ENCODE measurements around the gene COL20A1. TPM values are rescaled to one million over a fixed set of nuclear protein-coding genes. Genes with fewer than 3 reads are reported as not detected.
"Not testable (repeated sequence)": the region's sequence is repeated elsewhere in the genome, so short reads cannot be mapped to it uniquely, and the experiment has no call there.

The COL20A1 gene
- total and polyA plus RNA-seq, 3 donors from 2014 or later: 14.4 to 17.2 (median 17.1) TPM

- Histone ChIP-seq H3K27me3 (no peaks in the 10 kb centered on the region), H3K4me1 (peaks cover 8% of the 10 kb centered on the region), H3K4me3 (no peak overlapping the region), H3K36me3 (ENCODE audit: low read depth, missing control alignments) (no peaks in the 10 kb centered on the region), H3K27ac (no peak overlapping the region), H3K9me3 (no peaks in the 10 kb centered on the region)
- 75 to 82% methylated on average over 10 to 12 of the region's 12 CpGs for WGBS, 2 donors
- no peak for TF ChIP-seq CTCF (IDR thresholded peaks at IDR 0.05)
- TF ChIP-seq POLR2A (IDR thresholded peaks at IDR 0.05): no peak
- no peak for DNase-seq
- intact Hi-C loops (cut with DNase I; ENCODE audit: low total_unique reads): loop anchor here (5.0 kb wide), 1 partner anchor 61 kb away; no protein-coding TSS in a partner anchor
Measured at GRCh38 chr20:63378626-63379025, 85.6 kb downstream of the COL20A1 start.

DNA sequence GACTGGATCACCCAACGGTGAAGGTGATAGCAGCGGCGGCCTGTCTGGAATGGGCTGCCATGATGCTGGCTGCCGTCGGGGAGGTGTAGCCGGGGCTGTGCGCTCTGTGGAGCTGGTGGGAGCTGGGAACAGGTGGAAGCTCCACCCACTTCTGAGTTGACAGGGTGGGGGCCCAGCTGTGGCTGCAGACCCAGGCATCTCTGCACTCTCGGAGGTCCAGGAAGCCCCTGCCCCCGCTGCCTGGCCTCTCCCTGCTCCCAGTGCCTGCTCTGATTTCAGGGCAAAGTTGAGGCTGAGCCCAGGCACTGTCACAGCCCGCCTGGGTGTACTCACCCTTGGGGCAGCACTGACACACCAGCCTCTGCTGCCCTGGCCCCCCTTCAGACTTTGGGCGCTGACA is 86.3 kb downstream of the COL20A1 start:
- no peak overlapping the region for H3K27ac ChIP-seq
- TF ChIP-seq POLR2A (IDR thresholded peaks at IDR 0.05) (no peak), CTCF (IDR thresholded peaks at IDR 0.05) (no peak)
- DNase-seq: no peak
- WGBS, 2 donors: 74 to 82% methylated on average over 10 to 11 of the region's 11 CpGs
- H3K9me3 ChIP-seq: no peaks in the 10 kb centered on the region
- H3K4me1 ChIP-seq: peaks cover 8% of the 10 kb centered on the region
- intact Hi-C loops (cut with DNase I; ENCODE audit: low total_unique reads): loop anchor here (5.0 kb wide), 1 partner anchor 62 kb away; no protein-coding TSS in a partner anchor
- no peaks in the 10 kb centered on the region for H3K36me3 ChIP-seq (ENCODE audit: low read depth, missing control alignments)
- no peak overlapping the region for H3K4me3 ChIP-seq
- no peaks in the 10 kb centered on the region for H3K27me3 ChIP-seq

DNA sequence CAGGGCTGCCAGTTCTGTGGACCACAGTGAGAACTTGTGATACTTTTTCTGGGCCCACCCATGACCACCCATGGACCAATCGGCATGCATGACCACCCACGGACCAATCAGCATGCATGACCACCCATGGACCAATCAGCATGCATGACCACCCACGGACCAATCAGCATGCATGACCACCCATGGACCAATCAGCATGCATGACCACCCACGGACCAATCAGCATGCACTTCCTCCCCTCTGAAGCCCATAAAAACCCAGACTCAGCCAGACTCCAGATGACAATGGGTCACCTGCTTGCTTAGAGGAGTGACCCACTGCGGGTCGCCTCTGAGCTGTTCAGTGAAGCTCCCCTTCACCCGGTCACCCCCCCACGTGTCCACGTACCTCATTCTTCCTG is 86.9 kb downstream of the COL20A1 start:
- not testable (repeated sequence) for H3K4me1 ChIP-seq; H3K36me3 ChIP-seq (ENCODE audit: low read depth, missing control alignments); H3K4me3 ChIP-seq; H3K27me3 ChIP-seq; H3K9me3 ChIP-seq; H3K27ac ChIP-seq
- intact Hi-C loops (cut with DNase I; ENCODE audit: low total_unique reads): loop anchor here (5.0 kb wide), 2 partner anchors 63 to 73 kb away; no protein-coding TSS in a partner anchor
- 84 to 85% methylated on average over 9 of the region's 9 CpGs for WGBS, 2 donors
- peak; percentile 46 for DNase-seq

- TF ChIP-seq POLR2A (IDR thresholded peaks at IDR 0.05) (no peak), CTCF (IDR thresholded peaks at IDR 0.05) (no peak)
- Histone ChIP-seq H3K27me3 (no peaks in the 10 kb centered on the region), H3K27ac (no peak overlapping the region), H3K36me3 (ENCODE audit: low read depth, missing control alignments) (no peaks in the 10 kb centered on the region), H3K4me3 (no peak overlapping the region), H3K4me1 (peaks cover 8% of the 10 kb centered on the region), H3K9me3 (no peaks in the 10 kb centered on the region)
- 88 to 89% methylated on average over 6 to 21 of the region's 21 CpGs for WGBS, 2 donors
- DNase-seq: no peak
- intact Hi-C loops (cut with DNase I; ENCODE audit: low total_unique reads): loop anchor here (5.0 kb wide), 1 partner anchor 73 kb away; no protein-coding TSS in a partner anchor
Measured at GRCh38 chr20:63380346-63380870, 87.4 kb downstream of the COL20A1 start.

GRCh38 chr20:63381781-63382431 is 88.9 kb downstream of the COL20A1 start:
- H3K36me3 ChIP-seq (ENCODE audit: low read depth, missing control alignments): no peaks in the 10 kb centered on the region
- 51 to 62% methylated on average over 9 to 19 of the region's 22 CpGs for WGBS, 2 donors
- TF ChIP-seq CTCF (IDR thresholded peaks at IDR 0.05) (peak; percentile 84 to 93 (median 91)), POLR2A (IDR thresholded peaks at IDR 0.05) (no peak)
- no peak overlapping the region for H3K27ac ChIP-seq
- no peaks in the 10 kb centered on the region for H3K9me3 ChIP-seq
- no peak overlapping the region for H3K4me3 ChIP-seq
- no peak for DNase-seq
- peaks cover 8% of the 10 kb centered on the region for H3K4me1 ChIP-seq
- H3K27me3 ChIP-seq: no peaks in the 10 kb centered on the region
- intact Hi-C loops (cut with DNase I; ENCODE audit: low total_unique reads): loop anchor here (5.0 kb wide), 1 partner anchor 75 kb away; no protein-coding TSS in a partner anchor

Measured in testis (tissue), 3 donors.